GM18867 (cell line): Measurements from ENCODE around the gene CD180.
"Not testable (repeated sequence)": the region's sequence is repeated elsewhere in the genome, so short reads cannot be mapped to it uniquely, and the experiment has no call there.

Experiments
- ATAC-seq: cut with Tn5 transposase; IDR thresholded peaks from one replicate; pipeline ENCODE4 v1.9.1; 2021; ENCODE audit warnings: mild to moderate bottlenecking, moderate library complexity; ENCODE audit not compliant: unreplicated experiment

CD180 gene

DNA sequence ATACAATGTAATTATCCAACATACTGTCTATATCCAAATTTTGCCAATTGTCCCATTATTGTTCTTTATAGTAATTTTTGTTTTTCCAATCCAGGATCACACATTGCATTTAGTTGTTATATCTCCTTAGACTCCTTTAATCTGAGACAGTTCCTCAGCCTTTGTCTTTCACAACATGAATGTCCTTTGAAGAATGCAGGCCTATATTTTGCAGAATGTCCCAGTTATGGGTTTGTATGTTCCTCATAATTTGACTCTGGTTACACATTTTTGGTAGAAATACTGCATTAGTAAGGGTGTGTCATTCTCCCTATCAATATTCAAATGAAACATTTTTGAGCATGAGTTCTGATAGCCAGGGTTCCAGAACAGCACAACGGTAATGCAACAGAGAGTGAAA, 6.7 kb downstream of the CD180 start:
- no peak for ATAC-seq

DNA sequence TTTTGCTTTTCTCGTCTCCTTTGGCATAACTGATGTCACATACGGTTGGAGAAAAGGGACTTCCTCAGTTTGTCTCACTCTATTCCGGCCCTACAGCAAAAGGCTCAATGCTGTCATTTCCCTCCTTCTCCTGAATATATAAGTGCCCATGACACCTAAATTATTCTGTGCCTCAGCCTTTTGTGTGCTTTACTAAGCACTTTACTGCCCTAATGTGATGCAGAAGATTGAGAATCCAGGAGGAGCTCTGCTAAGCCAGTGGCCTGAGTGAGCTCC, 7.6 kb downstream of the CD180 start:
- ATAC-seq: no peak

GRCh38 chr5:67188274-67189078, 8.1 kb downstream of the CD180 start:
- ATAC-seq: no peak

GRCh38 chr5:67187006-67187715, 9.4 kb downstream of the CD180 start:
- peak; percentile 67 for ATAC-seq

GRCh38 chr5:67183859-67184258, 12.7 kb downstream of the CD180 start:
- ATAC-seq: no peak

DNA sequence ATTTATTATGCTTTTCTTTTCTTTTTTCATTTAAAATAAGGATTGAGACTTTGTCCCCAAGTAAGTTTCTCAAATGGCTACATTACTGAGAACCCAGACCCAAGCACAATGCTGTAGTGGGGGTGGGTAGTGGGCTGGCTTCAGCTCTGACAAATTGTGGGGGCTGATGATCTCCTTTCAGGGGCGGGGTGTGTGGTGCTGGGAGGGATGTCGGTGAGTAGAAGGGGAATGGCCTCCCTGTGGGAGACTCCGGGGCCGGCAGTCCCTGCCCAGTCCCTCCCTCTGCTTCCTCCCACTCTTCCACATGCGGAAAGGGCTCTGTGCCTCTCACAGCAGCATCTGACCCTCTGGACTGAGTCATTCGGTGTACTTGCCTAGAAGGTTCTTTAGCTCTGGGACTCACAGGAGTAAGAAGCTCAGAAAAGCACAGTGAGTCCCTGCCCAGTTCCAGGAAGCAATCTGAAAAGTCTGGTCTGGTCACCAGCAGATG, 14.3 kb downstream of the CD180 start:
- ATAC-seq: no peak

DNA sequence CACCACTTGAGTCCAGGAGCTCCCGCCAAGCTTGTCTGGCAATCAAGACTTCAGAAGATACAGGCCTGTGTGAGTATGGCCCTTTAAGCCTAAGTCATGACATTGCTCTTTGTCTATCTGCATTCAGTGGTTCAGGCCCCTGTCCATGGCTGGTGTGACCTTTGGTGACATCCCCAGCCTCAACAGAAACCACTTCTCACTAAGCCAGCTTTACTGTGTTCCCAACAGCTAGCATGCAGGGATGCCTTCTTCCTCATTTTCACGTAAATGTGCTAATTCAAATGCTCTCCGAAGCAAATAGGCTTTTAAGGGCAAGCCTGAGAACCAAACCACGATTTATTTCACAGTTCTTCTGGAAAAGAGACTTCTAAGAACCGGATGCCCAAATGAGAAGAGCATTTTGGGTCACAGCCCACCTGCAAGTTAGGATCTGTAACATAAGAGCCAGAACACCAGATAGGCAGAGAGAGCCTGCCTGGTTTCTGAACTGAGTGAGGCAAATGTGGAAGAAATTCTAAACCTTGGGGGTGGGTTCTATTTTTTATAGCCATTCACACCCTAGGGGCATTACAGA, 14.9 kb downstream of the CD180 start:
- ATAC-seq: no peak

GRCh38 chr5:67179697-67180361, 16.8 kb downstream of the CD180 start:
- no peak for ATAC-seq

DNA sequence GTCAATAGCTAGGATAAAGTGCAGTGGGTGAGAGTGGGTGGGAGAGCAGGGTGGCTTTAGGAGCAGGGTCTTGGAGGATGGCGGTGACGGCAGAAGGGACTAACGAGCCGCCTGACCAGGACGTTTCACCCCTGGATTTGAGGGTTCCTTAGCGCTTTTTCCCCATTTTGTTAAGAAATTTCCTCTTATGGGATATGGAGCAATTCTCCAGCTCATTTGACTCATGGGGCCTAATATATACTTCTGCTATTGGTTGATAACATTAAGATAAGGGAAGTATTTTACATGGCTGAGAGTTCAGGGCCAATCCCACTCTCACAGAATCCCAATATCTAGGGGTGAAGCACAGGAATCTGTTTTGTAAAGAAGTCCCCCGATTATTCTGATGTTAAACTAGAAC, 17.6 kb downstream of the CD180 start:
- ATAC-seq: no peak

DNA sequence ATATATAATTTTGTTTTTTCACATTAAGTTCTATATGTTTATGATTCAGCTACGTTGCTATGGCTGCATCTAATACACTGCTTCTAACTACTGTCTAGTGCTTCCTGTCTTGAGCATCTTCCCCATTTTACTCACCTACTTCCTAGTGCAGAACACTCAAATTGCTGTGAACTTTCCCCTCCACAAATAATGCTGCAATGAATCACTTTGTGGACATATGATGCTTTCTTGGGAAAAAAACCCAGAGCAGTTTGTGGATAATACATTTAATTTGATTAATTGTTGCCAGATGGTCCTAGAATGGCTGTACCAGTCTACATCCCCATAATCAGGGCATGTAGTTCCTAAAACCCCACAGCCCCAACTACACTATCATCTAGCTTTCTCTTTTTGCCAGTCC, 18.5 kb downstream of the CD180 start:
- no peak for ATAC-seq

DNA sequence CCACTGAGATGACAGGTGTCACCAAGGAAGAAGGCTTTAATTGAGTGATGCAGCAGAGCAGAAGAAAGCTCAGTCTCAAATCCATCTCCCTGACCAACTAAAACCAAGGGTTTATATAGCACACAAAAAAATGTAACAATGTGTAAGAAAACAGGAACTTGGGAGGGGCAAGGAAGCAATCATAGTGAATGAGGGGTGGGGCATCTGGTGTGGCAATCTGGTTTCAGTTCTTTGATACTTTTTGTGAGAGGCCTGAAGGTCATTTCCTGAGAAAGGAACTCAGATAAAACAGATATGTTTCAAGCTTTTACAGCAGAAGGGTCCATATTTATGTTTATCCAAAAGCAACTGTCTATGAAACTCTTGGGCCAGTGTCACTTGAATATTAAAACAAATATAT, 19.7 kb downstream of the CD180 start:
- ATAC-seq: no peak

DNA sequence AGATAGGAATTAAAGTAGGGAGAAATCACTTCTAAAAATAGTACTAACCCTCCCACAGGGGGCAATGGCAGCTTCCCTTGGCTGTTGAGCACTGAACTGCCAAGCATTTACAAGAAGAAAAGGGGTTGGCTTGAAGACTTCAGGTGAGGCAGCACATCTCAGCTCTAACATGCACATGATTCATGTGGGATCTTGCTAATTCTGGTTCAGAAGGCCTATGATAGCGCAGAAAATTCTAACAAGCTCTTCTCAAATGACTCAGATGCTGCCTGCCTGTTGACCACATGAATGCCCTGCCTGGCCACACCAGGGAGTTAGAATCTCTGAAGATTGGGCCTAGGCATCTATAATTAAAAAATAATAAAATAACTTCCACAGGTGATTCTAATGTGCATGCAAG, 22.6 kb downstream of the CD180 start:
- no peak for ATAC-seq

- not testable (repeated sequence) for ATAC-seq
These were observed 23.2 kb downstream of the CD180 start for GRCh38 chr5:67173351-67173750.

- ATAC-seq: no peak
These were observed 25.8 kb downstream of the CD180 start for GRCh38 chr5:67170767-67171166.

- no peak for ATAC-seq
These were observed 28.5 kb downstream of the CD180 start for GRCh38 chr5:67168069-67168468.

DNA sequence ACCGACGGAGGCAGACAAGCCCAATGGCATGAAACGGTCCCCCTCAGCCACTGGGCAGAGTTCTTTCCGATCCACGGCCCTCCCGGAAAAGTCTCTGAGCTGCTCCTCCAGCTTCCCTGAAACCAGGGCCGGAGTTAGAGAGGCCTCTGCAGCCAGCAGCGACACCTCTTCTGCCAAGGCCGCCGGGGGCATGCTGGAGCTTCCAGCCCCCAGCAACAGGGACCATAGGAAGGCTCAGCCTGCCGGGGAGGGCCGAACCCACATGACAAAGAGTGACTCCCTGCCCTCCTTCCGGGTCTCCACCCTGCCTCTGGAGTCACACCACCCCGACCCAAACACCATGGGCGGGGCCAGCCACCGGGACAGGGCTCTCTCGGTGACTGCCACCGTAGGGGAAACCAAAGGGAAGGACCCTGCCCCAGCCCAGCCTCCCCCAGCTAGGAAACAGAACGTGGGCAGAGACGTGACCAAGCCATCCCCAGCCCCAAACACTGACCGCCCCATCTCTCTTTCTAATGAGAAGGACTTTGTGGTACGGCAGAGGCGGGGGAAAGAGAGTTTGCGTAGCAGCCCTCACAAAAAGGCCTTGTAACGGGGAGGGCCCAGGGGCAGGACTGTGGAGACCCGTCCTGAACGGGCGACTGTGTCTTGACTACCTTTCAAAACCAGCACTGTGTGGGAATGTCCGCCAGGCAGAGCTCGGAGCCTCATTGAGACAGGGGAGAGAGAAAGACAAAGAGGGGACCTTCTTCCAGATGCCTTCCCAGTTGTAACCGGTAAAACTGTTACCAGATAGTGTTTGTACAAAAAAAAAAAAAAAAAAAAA, 29.9 kb downstream of the CD180 start:
- ATAC-seq: peak; percentile 39

DNA sequence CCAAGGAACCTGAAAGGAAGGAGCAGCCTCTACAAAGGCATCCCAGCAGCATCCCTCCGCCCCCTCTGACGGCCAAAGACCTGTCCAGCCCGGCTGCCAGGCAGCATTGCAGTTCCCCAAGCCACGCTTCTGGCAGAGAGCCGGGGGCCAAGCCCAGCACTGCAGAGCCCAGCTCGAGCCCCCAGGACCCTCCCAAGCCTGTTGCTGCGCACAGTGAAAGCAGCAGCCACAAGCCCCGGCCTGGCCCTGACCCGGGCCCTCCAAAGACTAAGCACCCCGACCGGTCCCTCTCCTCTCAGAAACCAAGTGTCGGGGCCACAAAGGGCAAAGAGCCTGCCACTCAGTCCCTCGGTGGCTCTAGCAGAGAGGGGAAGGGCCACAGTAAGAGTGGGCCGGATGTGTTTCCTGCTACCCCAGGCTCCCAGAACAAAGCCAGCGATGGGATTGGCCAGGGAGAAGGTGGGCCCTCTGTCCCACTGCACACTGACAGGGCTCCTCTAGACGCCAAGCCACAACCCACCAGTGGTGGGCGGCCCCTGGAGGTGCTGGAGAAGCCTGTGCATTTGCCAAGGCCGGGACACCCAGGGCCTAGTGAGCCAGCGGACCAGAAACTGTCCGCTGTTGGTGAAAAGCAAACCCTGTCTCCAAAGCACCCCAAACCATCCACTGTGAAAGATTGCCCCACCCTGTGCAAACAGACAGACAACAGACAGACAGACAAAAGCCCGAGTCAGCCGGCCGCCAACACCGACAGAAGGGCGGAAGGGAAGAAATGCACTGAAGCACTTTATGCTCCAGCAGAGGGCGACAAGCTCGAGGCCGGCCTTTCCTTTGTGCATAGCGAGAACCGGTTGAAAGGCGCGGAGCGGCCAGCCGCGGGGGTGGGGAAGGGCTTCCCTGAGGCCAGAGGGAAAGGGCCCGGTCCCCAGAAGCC, 30.8 kb downstream of the CD180 start:
- peak; percentile 90 for ATAC-seq

DNA sequence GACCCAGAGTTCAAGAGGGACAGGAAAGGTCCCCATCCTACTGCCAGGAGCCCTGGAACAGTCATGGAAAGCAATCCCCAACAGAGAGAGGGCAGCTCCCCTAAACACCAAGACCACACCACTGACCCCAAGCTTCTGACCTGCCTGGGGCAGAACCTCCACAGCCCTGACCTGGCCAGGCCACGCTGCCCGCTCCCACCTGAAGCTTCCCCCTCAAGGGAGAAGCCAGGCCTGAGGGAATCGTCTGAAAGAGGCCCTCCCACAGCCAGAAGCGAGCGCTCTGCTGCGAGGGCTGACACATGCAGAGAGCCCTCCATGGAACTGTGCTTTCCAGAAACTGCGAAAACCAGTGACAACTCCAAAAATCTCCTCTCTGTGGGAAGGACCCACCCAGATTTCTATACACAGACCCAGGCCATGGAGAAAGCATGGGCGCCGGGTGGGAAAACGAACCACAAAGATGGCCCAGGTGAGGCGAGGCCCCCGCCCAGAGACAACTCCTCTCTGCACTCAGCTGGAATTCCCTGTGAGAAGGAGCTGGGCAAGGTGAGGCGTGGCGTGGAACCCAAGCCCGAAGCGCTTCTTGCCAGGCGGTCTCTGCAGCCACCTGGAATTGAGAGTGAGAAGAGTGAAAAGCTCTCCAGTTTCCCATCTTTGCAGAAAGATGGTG, 31.6 kb downstream of the CD180 start:
- no peak for ATAC-seq
